ENCODE results near the gene ZNF784. TPM values are rescaled to one million over a fixed set of nuclear protein-coding genes. Genes with fewer than 3 reads are reported as not detected.

Gene ZNF784
- total and polyA plus RNA-seq, 9 of the 15 experiments (the other 6 are each of a cell fraction or from before 2014, with no cell fraction given): 0.14 to 6.1 (median 2.1) TPM

DNA sequence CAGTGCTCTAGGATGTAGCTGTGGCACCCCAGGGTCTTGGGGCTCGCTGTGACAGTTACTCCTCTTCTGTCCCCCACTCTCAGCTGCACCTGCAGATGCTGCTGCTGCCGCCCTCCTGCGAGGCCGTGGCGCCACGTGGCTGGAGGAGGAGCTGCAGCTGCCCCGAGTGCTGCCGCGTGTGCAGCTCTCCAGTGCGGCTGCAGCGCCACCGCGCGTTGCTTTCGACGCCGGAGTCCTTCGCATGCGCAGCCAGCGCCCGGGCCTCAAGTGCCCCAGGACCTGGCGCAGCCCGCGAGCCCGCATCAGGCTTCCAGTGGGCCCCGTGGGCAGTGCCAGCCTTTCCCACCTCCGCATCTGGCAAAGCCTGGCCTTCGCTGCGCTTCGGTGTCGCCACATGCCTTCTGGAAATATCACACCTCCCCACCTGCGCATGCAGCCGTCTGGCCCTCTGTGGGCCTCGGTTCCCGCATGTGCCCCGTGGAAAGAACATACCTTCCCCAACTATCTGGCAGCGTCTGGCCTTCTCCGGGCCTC is 15.7 kb upstream of the ZNF784 start (continued):
- no peak for TF ChIP-seq ZNF175 (CRISPR knock-in tag; IDR thresholded peaks at IDR 0.05; ENCODE audit: low read depth)
- 0 out of 2 replicates have a peak, but pooled peaks have one; percentile 21 for TF ChIP-seq HCFC1 (IDR thresholded peaks at IDR 0.05; ENCODE audit: low read depth, low read length)
- TF ChIP-seq PHF20 (IDR thresholded peaks at IDR 0.05; ENCODE audit: partially characterized antibody): no peak
- TF ChIP-seq KDM4B (IDR thresholded peaks at IDR 0.05; ENCODE audit: borderline replicate concordance in 2 of 2, low read depth in 1 of 2): no peak; a peak in 1 of 4 replicates
- no peak for TF ChIP-seq BRCA1 (IDR thresholded peaks at IDR 0.05)
- 0 out of 2 replicates have a peak, but pooled peaks have one; percentile 39 for TF ChIP-seq BRCA1 (CRISPR knock-in tag; IDR thresholded peaks at IDR 0.05)
- peak; percentile 75 for TF ChIP-seq POLR2G (IDR thresholded peaks at IDR 0.05; ENCODE audit: low read depth, low read length)
- no peak for TF ChIP-seq NCOA4 (IDR thresholded peaks at IDR 0.05; ENCODE audit: partially characterized antibody)
- TF ChIP-seq, protein P1, sequence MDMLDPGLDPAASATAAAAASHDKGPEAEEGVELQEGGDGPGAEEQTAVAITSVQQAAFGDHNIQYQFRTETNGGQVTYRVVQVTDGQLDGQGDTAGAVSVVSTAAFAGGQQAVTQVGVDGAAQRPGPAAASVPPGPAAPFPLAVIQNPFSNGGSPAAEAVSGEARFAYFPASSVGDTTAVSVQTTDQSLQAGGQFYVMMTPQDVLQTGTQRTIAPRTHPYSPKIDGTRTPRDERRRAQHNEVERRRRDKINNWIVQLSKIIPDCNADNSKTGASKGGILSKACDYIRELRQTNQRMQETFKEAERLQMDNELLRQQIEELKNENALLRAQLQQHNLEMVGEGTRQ (CRISPR knock-in tag; IDR thresholded peaks at IDR 0.05): peak; percentile 71
- TF ChIP-seq, protein P2, sequence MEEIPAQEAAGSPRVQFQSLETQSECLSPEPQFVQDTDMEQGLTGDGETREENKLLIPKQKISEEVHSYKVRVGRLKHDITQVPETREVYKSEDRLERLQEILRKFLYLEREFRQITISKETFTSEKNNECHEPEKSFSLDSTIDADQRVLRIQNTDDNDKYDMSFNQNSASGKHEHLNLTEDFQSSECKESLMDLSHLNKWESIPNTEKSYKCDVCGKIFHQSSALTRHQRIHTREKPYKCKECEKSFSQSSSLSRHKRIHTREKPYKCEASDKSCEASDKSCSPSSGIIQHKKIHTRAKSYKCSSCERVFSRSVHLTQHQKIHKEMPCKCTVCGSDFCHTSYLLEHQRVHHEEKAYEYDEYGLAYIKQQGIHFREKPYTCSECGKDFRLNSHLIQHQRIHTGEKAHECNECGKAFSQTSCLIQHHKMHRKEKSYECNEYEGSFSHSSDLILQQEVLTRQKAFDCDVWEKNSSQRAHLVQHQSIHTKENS (CRISPR knock-in tag; IDR thresholded peaks at IDR 0.05): no peak
- TF ChIP-seq, protein P3, sequence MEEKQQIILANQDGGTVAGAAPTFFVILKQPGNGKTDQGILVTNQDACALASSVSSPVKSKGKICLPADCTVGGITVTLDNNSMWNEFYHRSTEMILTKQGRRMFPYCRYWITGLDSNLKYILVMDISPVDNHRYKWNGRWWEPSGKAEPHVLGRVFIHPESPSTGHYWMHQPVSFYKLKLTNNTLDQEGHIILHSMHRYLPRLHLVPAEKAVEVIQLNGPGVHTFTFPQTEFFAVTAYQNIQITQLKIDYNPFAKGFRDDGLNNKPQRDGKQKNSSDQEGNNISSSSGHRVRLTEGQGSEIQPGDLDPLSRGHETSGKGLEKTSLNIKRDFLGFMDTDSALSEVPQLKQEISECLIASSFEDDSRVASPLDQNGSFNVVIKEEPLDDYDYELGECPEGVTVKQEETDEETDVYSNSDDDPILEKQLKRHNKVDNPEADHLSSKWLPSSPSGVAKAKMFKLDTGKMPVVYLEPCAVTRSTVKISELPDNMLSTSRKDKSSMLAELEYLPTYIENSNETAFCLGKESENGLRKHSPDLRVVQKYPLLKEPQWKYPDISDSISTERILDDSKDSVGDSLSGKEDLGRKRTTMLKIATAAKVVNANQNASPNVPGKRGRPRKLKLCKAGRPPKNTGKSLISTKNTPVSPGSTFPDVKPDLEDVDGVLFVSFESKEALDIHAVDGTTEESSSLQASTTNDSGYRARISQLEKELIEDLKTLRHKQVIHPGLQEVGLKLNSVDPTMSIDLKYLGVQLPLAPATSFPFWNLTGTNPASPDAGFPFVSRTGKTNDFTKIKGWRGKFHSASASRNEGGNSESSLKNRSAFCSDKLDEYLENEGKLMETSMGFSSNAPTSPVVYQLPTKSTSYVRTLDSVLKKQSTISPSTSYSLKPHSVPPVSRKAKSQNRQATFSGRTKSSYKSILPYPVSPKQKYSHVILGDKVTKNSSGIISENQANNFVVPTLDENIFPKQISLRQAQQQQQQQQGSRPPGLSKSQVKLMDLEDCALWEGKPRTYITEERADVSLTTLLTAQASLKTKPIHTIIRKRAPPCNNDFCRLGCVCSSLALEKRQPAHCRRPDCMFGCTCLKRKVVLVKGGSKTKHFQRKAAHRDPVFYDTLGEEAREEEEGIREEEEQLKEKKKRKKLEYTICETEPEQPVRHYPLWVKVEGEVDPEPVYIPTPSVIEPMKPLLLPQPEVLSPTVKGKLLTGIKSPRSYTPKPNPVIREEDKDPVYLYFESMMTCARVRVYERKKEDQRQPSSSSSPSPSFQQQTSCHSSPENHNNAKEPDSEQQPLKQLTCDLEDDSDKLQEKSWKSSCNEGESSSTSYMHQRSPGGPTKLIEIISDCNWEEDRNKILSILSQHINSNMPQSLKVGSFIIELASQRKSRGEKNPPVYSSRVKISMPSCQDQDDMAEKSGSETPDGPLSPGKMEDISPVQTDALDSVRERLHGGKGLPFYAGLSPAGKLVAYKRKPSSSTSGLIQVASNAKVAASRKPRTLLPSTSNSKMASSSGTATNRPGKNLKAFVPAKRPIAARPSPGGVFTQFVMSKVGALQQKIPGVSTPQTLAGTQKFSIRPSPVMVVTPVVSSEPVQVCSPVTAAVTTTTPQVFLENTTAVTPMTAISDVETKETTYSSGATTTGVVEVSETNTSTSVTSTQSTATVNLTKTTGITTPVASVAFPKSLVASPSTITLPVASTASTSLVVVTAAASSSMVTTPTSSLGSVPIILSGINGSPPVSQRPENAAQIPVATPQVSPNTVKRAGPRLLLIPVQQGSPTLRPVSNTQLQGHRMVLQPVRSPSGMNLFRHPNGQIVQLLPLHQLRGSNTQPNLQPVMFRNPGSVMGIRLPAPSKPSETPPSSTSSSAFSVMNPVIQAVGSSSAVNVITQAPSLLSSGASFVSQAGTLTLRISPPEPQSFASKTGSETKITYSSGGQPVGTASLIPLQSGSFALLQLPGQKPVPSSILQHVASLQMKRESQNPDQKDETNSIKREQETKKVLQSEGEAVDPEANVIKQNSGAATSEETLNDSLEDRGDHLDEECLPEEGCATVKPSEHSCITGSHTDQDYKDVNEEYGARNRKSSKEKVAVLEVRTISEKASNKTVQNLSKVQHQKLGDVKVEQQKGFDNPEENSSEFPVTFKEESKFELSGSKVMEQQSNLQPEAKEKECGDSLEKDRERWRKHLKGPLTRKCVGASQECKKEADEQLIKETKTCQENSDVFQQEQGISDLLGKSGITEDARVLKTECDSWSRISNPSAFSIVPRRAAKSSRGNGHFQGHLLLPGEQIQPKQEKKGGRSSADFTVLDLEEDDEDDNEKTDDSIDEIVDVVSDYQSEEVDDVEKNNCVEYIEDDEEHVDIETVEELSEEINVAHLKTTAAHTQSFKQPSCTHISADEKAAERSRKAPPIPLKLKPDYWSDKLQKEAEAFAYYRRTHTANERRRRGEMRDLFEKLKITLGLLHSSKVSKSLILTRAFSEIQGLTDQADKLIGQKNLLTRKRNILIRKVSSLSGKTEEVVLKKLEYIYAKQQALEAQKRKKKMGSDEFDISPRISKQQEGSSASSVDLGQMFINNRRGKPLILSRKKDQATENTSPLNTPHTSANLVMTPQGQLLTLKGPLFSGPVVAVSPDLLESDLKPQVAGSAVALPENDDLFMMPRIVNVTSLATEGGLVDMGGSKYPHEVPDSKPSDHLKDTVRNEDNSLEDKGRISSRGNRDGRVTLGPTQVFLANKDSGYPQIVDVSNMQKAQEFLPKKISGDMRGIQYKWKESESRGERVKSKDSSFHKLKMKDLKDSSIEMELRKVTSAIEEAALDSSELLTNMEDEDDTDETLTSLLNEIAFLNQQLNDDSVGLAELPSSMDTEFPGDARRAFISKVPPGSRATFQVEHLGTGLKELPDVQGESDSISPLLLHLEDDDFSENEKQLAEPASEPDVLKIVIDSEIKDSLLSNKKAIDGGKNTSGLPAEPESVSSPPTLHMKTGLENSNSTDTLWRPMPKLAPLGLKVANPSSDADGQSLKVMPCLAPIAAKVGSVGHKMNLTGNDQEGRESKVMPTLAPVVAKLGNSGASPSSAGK (IDR thresholded peaks at IDR 0.05): peak; percentile 100
- TF ChIP-seq THRAP3 (IDR thresholded peaks at IDR 0.05; ENCODE audit: borderline replicate concordance): no peak
- TF ChIP-seq ZNF232 (CRISPR knock-in tag; IDR thresholded peaks at IDR 0.05): peak; percentile 99
- TF ChIP-seq ERF (CRISPR knock-in tag; IDR thresholded peaks at IDR 0.05): peak; percentile 88
- TF ChIP-seq ILF3 (IDR thresholded peaks at IDR 0.05; ENCODE audit: borderline replicate concordance): no peak; the same call in 1 of the 2 replicates
- no peak for TF ChIP-seq YBX1 (IDR thresholded peaks at IDR 0.05)

Data from K562 (cell line).